Ascending aorta (tissue), 2 donors: ENCODE results near the gene MMP27. TPM values are rescaled to one million over a fixed set of nuclear protein-coding genes. Genes with fewer than 3 reads are reported as not detected.

Source experiments
- DNase-seq, 2 donors: peaks; one replicate each; pipeline ENCODE4 v3.0.0-alpha.2; 2019; ENCODE audit warnings: low spot score in 2 of 2
- H3K27ac ChIP-seq, 2 donors: fragments of 200-600 bp; sonication (generic); one replicate each; pipeline ENCODE4 v1.5.1; 2016 to 2017; ENCODE audit warnings: mild to moderate bottlenecking in 1 of 2
- H3K27me3 ChIP-seq: fragments of 200-600 bp; sonication (generic); one replicate; pipeline ENCODE4 v1.5.1; 2017
- H3K36me3 ChIP-seq, 2 donors: fragments of 200-600 bp; sonication (generic); one replicate each; pipeline ENCODE4 v1.5.1; 2016
- H3K4me1 ChIP-seq, 2 donors: fragments of 200-600 bp; sonication (generic); one replicate each; pipeline ENCODE4 v1.5.1; 2016 to 2017; ENCODE audit warnings: mild to moderate bottlenecking in 1 of 2
- H3K4me3 ChIP-seq, 2 donors: fragments of 200-600 bp; sonication (generic); one replicate each; pipeline ENCODE4 v1.5.1; 2016 to 2017; ENCODE audit warnings: mild to moderate bottlenecking in 1 of 2
- H3K9me3 ChIP-seq, 2 donors: fragments of 200-600 bp; sonication (generic); one replicate each; pipeline ENCODE4 v1.5.1; 2016
- intact Hi-C: fragments of 100-400 bp; cut with DNase I; formaldehyde crosslinking; loops from one replicate; pipeline ENCODE4 v1.15.1; 2023
- total RNA-seq: library from RNA; depleted of rRNA; stranded (reverse); fragments of >200 nt; gene quantifications from one replicate; pipeline ENCODE4 v1.1.0, GENCODE V29; 2016
- TF ChIP-seq, protein P1 (sequence below), 3 experiments: fragments of 200-600 bp in 2 of 3; fragments of 450-650 bp in 1 of 3; sonication (generic) in 2 of 3; IDR thresholded peaks; one replicate each; pipeline ENCODE4 v1.5.1; 2016 to 2019; ENCODE audit warnings: antibody characterized with exemption in 3 of 3, mild to moderate bottlenecking in 1 of 3, moderate library complexity in 1 of 3

Gene MMP27
- total RNA-seq, 1 donor from 2014 or later, result not detected

DNA sequence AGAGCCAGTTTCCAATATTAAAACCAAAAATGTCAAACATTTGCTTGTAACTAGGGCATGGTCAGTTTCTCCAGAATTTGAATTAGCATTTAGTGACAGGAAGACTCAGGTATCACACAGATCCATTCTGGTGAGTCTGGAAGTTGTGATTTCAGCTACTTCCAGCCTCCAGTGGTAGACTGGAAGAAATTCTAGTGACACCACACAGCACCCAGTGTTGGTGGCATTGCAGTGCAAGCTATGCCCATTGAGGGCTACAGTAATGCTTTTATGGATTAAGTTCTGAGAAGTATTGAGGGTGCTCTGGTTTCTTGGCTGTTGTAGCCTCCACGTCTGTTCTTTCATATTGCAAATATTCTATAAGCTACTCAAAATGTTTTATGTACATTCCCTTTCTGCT lies 49.0 kb downstream of the MMP27 start:
- H3K36me3 ChIP-seq, result no peaks in the 10 kb centered on the region

DNA sequence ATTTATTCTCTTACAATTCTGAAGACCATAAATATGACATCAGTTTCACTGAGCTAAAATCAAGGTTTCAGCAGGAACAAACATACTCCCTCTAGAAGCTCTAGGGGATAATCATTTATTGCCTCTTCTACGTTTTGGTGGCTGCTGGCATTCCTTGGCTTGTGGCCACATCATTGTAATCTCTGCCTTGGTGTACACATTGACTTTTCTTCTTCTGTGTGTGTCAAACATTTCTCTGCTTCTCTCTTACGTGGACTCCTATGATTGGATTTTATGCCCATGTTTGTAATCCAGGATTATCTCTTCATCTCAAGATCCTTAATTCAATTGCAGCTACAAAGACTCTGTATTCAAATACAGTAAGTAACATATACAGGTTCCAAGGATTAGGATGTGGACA lies 50.0 kb downstream of the MMP27 start:
- intact Hi-C loops, result no loop called here
- Histone ChIP-seq H3K27ac (no peak overlapping the region), H3K36me3 (no peaks in the 10 kb centered on the region), H3K27me3 (no peaks in the 10 kb centered on the region), H3K4me1 (no peaks in the 10 kb centered on the region), H3K9me3 (no peaks in the 10 kb centered on the region), H3K4me3 (no peak overlapping the region)
- no peak for DNase-seq
- TF ChIP-seq, protein P1, sequence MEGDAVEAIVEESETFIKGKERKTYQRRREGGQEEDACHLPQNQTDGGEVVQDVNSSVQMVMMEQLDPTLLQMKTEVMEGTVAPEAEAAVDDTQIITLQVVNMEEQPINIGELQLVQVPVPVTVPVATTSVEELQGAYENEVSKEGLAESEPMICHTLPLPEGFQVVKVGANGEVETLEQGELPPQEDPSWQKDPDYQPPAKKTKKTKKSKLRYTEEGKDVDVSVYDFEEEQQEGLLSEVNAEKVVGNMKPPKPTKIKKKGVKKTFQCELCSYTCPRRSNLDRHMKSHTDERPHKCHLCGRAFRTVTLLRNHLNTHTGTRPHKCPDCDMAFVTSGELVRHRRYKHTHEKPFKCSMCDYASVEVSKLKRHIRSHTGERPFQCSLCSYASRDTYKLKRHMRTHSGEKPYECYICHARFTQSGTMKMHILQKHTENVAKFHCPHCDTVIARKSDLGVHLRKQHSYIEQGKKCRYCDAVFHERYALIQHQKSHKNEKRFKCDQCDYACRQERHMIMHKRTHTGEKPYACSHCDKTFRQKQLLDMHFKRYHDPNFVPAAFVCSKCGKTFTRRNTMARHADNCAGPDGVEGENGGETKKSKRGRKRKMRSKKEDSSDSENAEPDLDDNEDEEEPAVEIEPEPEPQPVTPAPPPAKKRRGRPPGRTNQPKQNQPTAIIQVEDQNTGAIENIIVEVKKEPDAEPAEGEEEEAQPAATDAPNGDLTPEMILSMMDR (IDR thresholded peaks at IDR 0.05), result no peak

More for the DNA sequence above, 49.0 kb downstream of the MMP27 start:
- no peak overlapping the region for H3K4me3 ChIP-seq
- intact Hi-C loops, result no loop called here
- TF ChIP-seq, protein P1 (IDR thresholded peaks at IDR 0.05), result no peak
- H3K27me3 ChIP-seq, result no peaks in the 10 kb centered on the region
- H3K4me1 ChIP-seq, result no peaks in the 10 kb centered on the region
- DNase-seq, result no peak
- H3K9me3 ChIP-seq, result no peaks in the 10 kb centered on the region
- no peak overlapping the region for H3K27ac ChIP-seq

DNA sequence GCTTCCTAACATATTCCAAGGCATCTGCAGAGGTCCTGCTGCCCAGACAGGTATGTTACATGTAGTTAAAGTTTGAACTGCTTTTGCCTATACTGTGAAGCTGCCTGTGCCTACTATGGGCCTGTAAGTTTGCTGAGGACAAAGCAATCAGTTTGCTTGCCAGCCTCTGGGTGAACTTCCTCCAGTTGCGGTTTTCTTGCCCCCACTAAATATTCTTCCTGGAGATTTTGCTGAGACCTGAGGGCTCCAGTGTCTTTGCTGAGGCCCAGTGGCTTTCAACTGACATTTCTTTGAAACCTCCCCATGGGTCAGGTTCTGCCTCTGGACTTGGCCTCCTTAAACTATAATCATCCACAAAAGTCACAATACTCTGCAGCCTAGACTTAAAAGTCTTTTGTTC lies 50.8 kb downstream of the MMP27 start:
- intact Hi-C loops, result no loop called here
- no peaks in the 10 kb centered on the region for H3K36me3 ChIP-seq
- DNase-seq, result no peak
- H3K4me3 ChIP-seq, result no peak overlapping the region
- H3K4me1 ChIP-seq, result no peaks in the 10 kb centered on the region
- TF ChIP-seq, protein P1 (IDR thresholded peaks at IDR 0.05), result no peak
- no peaks in the 10 kb centered on the region for H3K9me3 ChIP-seq
- H3K27ac ChIP-seq, result no peak overlapping the region
- H3K27me3 ChIP-seq, result no peaks in the 10 kb centered on the region

DNA sequence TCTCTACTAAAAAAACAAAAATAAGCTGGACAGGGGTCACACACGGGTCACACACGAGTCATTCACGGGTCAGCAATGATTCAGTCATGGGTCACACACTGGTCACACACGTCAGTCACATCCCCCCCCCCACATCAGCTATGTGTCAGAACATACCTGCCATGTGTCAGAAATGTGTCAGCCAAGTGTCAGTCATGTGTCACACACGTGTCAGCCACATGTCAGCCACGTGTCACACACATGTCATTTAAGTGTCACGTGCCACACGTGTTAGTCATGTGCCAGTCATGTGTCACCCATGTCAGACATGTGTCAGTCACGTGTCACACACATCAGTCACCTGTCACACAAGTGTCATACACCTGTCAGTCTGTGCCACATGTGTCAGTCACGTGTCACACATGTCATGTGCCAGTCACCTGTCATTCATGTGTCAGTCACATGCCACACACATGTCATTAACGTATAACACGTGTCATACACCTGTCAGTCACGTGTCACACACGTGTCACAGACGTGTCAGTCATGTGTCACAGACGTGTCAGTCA lies 51.8 kb downstream of the MMP27 start:
- Histone ChIP-seq H3K4me1 (no peaks in the 10 kb centered on the region), H3K4me3 (no peak overlapping the region), H3K36me3 (no peaks in the 10 kb centered on the region), H3K9me3 (no peaks in the 10 kb centered on the region), H3K27ac (no peak overlapping the region), H3K27me3 (no peaks in the 10 kb centered on the region)
- TF ChIP-seq, protein P1 (IDR thresholded peaks at IDR 0.05), result no peak
- no peak for DNase-seq
- intact Hi-C loops, result no loop called here

DNA sequence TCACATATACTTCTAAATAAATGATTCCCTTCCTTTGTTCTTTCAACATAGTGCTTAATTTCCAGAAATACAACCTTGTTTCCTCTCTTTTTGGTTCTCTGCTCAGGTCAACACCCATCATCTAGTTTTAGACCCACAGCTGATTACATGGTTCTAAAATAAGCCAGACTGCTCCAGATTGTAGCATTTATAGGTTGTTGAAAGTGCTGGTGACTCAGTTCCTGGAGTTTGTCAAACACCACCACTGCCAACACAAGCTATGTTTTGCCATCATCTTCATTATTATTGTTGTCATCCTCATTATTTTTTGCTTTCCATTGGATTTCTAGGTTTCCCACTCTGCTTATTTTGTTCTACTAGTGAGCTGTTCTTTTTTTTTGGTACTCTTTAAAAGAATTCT lies 58.1 kb downstream of the MMP27 start:
- no peak overlapping the region for H3K27ac ChIP-seq
- H3K4me1 ChIP-seq, result no peaks in the 10 kb centered on the region
- no peak for DNase-seq
- TF ChIP-seq, protein P1 (IDR thresholded peaks at IDR 0.05), result no peak
- intact Hi-C loops, result no loop called here
- no peak overlapping the region for H3K4me3 ChIP-seq
- H3K27me3 ChIP-seq, result no peaks in the 10 kb centered on the region
- H3K36me3 ChIP-seq, result no peaks in the 10 kb centered on the region
- no peaks in the 10 kb centered on the region for H3K9me3 ChIP-seq

DNA sequence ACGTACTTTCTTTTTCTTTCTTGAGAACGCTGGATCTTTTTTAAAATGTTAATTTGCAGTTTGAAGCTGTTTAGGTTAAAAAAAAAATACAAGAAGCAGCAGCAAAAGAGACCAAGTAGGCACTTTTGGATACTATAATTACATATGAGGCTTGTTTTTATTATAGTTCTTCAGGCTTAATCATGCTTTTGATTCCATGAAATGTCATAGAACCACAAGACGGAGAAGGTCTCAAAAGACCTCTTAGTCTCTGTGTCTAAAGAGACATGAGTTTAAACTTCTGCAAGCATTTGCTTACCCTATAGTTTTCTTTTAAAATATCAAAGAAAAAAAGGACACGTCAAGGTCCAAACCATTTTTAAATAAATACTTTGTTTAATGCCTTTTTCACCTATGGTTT lies 61.6 kb downstream of the MMP27 start:
- intact Hi-C loops, result no loop called here
- Histone ChIP-seq H3K36me3 (no peaks in the 10 kb centered on the region), H3K4me1 (no peaks in the 10 kb centered on the region), H3K4me3 (no peak overlapping the region), H3K27ac (no peak overlapping the region), H3K9me3 (no peaks in the 10 kb centered on the region), H3K27me3 (no peaks in the 10 kb centered on the region)
- TF ChIP-seq, protein P1 (IDR thresholded peaks at IDR 0.05), result no peak
- DNase-seq, result no peak
